OCI-LY7 (cell line): ENCODE results near the gene AP1G2. TPM values are rescaled to one million over a fixed set of nuclear protein-coding genes. Genes with fewer than 3 reads are reported as not detected.
A peak's percentile ranks its signal among the peaks of the same experiment; 100 is the strongest.

Experiments
- BruUV-seq: library from RNA; stranded (reverse); fragments of 400-500 nt; replicated peaks from 2 replicates; lab custom pipeline; 2021; lab: Mats Ljungman, UMichigan
- CTCF ChIA-PET: fragments of 300-600 bp; sonication (Branson Sonifier 250); formaldehyde crosslinking; loops from one replicate; lab custom pipeline; 2022; ENCODE audit warnings: antibody characterized with exemption; ENCODE audit not compliant: unreplicated experiment; lab: Charles Lee
- POLR2A ChIA-PET: fragments of 300-600 bp; sonication (Branson Sonifier 250); formaldehyde crosslinking; loops from one replicate; lab custom pipeline; 2022; ENCODE audit warnings: antibody characterized with exemption; lab: Charles Lee
- DNase-seq: peaks from one replicate; pipeline ENCODE4 v3.0.0-alpha.2; 2015; ENCODE audit warnings: low spot score
- H2AFZ ChIP-seq: fragments of 200-600 bp; sonication (generic), shearing (Covaris generic); 2 replicates; pipeline ENCODE4 v1.6.1; 2014; ENCODE audit warnings: mild to moderate bottlenecking, antibody characterized with exemption, low read length, moderate library complexity
- H3K27ac ChIP-seq: fragments of 200-600 bp; sonication (generic); 2 replicates; pipeline ENCODE4 v1.5.1; 2014; ENCODE audit warnings: mixed run types, low read depth, mild to moderate bottlenecking, moderate library complexity, low read length, inconsistent platforms; ENCODE audit not compliant: poor library complexity, severe bottlenecking
- H3K36me3 ChIP-seq: fragments of 200-600 bp; sonication (generic); 2 replicates; pipeline ENCODE4 v1.6.1; 2014; ENCODE audit warnings: mild to moderate bottlenecking, antibody characterized with exemption, low read length, moderate library complexity, mixed read lengths; ENCODE audit not compliant: insufficient read depth
- H3K4me1 ChIP-seq: fragments of 200-600 bp; sonication (generic); 2 replicates; pipeline ENCODE4 v1.5.1; 2014; ENCODE audit warnings: mild to moderate bottlenecking, low read length; ENCODE audit not compliant: insufficient read depth, poor library complexity, severe bottlenecking
- H3K4me2 ChIP-seq: fragments of 200-600 bp; sonication (generic); 2 replicates; pipeline ENCODE4 v1.6.1; 2014; ENCODE audit warnings: mild to moderate bottlenecking, low read length
- H3K4me3 ChIP-seq: fragments of 200-600 bp; sonication (generic); 2 replicates; pipeline ENCODE4 v1.5.1; 2014; ENCODE audit warnings: mild to moderate bottlenecking, low read depth, low read length; ENCODE audit not compliant: poor library complexity, severe bottlenecking
- H3K79me2 ChIP-seq: fragments of 200-600 bp; sonication (generic); 2 replicates; pipeline ENCODE4 v1.6.1; 2016; ENCODE audit warnings: low read depth, mild to moderate bottlenecking, low read length, moderate library complexity, mixed read lengths; ENCODE audit not compliant: insufficient read depth
- H3K9me2 ChIP-seq: fragments of 200-600 bp; sonication (generic); 2 replicates; pipeline ENCODE4 v1.6.1; 2016; ENCODE audit warnings: mild to moderate bottlenecking, low read length, mixed read lengths; ENCODE audit not compliant: insufficient read depth
- H3K9me3 ChIP-seq: fragments of 200-600 bp; sonication (generic); 2 replicates; pipeline ENCODE4 v1.6.1; 2014; ENCODE audit warnings: mild to moderate bottlenecking, mixed run types, low read length, mixed read lengths
- H4K20me1 ChIP-seq: fragments of 200-600 bp; sonication (generic); 2 replicates; pipeline ENCODE4 v1.6.1; 2014; ENCODE audit warnings: mild to moderate bottlenecking, antibody characterized with exemption, low read length, moderate library complexity, mixed read lengths; ENCODE audit not compliant: insufficient read depth
- EZH2phosphoT487 ChIP-seq: fragments of 200-600 bp; sonication (generic); IDR thresholded peaks from 2 replicates; pipeline ENCODE4 v1.6.1; 2018; ENCODE audit warnings: low read depth, borderline replicate concordance, mild to moderate bottlenecking, mixed run types, antibody characterized with exemption, low read length, moderate library complexity, mixed read lengths
- intact Hi-C: fragments of 100-400 bp; cut with micrococcal nuclease; formaldehyde crosslinking; loops from one replicate; pipeline ENCODE4 v1.10.0; 2022; ENCODE audit not compliant: unreplicated experiment
- total RNA-seq, 2 experiments: library from RNA; depleted of rRNA in 1 of 2; stranded (reverse); fragments of >200 nt in 1 of 2; shearing (Covaris generic) in 1 of 2; gene quantifications; 2 replicates each; pipeline ENCODE4 v1.2.3, GENCODE V29; 2014 to 2022
- TF ChIP-seq, protein P1 (sequence below): fragments of 200-600 bp; sonication (generic); conservative IDR thresholded peaks from 2 replicates; pipeline ENCODE4 v1.5.1; 2014; ENCODE audit warnings: mild to moderate bottlenecking, antibody characterized with exemption, low read length, moderate library complexity, mixed read lengths

AP1G2 gene
- total RNA-seq, 2 experiments from 2014 or later: 129 to 209 TPM

GRCh38 chr14:23559926-23560520 is 7.6 kb downstream of the AP1G2 start:
- Histone ChIP-seq H3K4me3 (no peak overlapping the region), H3K79me2 (peaks cover 17% of the 10 kb centered on the region), H4K20me1 (no peaks in the 10 kb centered on the region), H3K9me3 (no peaks in the 10 kb centered on the region), H3K9me2 (no peaks in the 10 kb centered on the region), H3K27ac (no peak overlapping the region), H3K4me2 (no peak overlapping the region), H3K4me1 (peaks cover 17% of the 10 kb centered on the region), H2AFZ (no peak overlapping the region), H3K36me3 (peaks cover 68% of the 10 kb centered on the region)
- DNase-seq: no peak
- CTCF ChIA-PET: interaction anchor here (1.0 kb wide), 1 partner anchor 13 kb away, joined by 3 read pairs; no protein-coding TSS in a partner anchor
- intact Hi-C loops: loop anchor here (10.0 kb wide), 2 partner anchors 805 to 885 kb away; partner anchors contain the start of genes NFATC4 and SDR39U1
- BruUV-seq: TSS peak; percentile 38
- POLR2A ChIA-PET: interaction anchor here (1.0 kb wide), 1 partner anchor 549 kb away, joined by 3 read pairs; no protein-coding TSS in a partner anchor
- TF ChIP-seq EZH2phosphoT487: no peak
- TF ChIP-seq, protein P1, sequence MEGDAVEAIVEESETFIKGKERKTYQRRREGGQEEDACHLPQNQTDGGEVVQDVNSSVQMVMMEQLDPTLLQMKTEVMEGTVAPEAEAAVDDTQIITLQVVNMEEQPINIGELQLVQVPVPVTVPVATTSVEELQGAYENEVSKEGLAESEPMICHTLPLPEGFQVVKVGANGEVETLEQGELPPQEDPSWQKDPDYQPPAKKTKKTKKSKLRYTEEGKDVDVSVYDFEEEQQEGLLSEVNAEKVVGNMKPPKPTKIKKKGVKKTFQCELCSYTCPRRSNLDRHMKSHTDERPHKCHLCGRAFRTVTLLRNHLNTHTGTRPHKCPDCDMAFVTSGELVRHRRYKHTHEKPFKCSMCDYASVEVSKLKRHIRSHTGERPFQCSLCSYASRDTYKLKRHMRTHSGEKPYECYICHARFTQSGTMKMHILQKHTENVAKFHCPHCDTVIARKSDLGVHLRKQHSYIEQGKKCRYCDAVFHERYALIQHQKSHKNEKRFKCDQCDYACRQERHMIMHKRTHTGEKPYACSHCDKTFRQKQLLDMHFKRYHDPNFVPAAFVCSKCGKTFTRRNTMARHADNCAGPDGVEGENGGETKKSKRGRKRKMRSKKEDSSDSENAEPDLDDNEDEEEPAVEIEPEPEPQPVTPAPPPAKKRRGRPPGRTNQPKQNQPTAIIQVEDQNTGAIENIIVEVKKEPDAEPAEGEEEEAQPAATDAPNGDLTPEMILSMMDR: no peak

- H3K4me1 ChIP-seq: peaks cover 21% of the 10 kb centered on the region
- DNase-seq: peak; percentile 75
- H3K9me2 ChIP-seq: no peaks in the 10 kb centered on the region
- H4K20me1 ChIP-seq: no peaks in the 10 kb centered on the region
- peaks cover 61% of the 10 kb centered on the region for H3K36me3 ChIP-seq
- no peak overlapping the region for H3K27ac ChIP-seq
- no peak overlapping the region for H3K4me3 ChIP-seq
- peaks cover 17% of the 10 kb centered on the region for H3K79me2 ChIP-seq
- TSS peak; percentile 42 for BruUV-seq
- no peak for TF ChIP-seq EZH2phosphoT487
- TF ChIP-seq, protein P1: peak; percentile 100
- no peak overlapping the region for H2AFZ ChIP-seq
- H3K4me2 ChIP-seq: no peak overlapping the region
- intact Hi-C loops: loop anchor here (10.0 kb wide), 1 partner anchor 886 kb away; the partner anchor contains the start of gene SDR39U1
- CTCF ChIA-PET: interaction anchor here (0.5 to 1.0 kb wide), 2 partner anchors 8 to 577 kb away, joined by 3 to 5 read pairs; partner anchors contain the start of genes AP1G2 and PSME1
- no peaks in the 10 kb centered on the region for H3K9me3 ChIP-seq
- POLR2A ChIA-PET: interaction anchor here (1.0 kb wide), 1 partner anchor 550 kb away, joined by 3 read pairs; no protein-coding TSS in a partner anchor
Measured at GRCh38 chr14:23559010-23559925, 8.3 kb downstream of the AP1G2 start.
